HEK293 (cell line): ENCODE results near the gene DDR2.

Source experiments
- CTCF ChIP-seq: fragments of 450-650 bp; formaldehyde crosslinking; IDR thresholded peaks from 2 replicates; pipeline ENCODE4 v1.5.1; 2016; ENCODE audit warnings: missing biosample characterization, missing genetic modification characterization
- RBAK ChIP-seq: fragments of 450-650 bp; formaldehyde crosslinking; IDR thresholded peaks from 2 replicates; pipeline ENCODE4 v1.5.1; 2016; ENCODE audit warnings: missing biosample characterization, missing genetic modification characterization
- SALL2 ChIP-seq: fragments of 450-650 bp; formaldehyde crosslinking; IDR thresholded peaks from 2 replicates; pipeline ENCODE4 v1.5.0; 2017; ENCODE audit warnings: missing biosample characterization, mild to moderate bottlenecking, missing genetic modification characterization, borderline replicate concordance
- YY1 ChIP-seq: fragments of 450-650 bp; formaldehyde crosslinking; IDR thresholded peaks from 2 replicates; pipeline ENCODE4 v1.5.1; 2018; ENCODE audit warnings: missing biosample characterization, missing genetic modification characterization
- ZBTB20 ChIP-seq: fragments of 450-650 bp; formaldehyde crosslinking; IDR thresholded peaks from 2 replicates; pipeline ENCODE4 v1.5.1; 2016; ENCODE audit warnings: missing biosample characterization, missing genetic modification characterization
- ZIC2 ChIP-seq: fragments of 450-650 bp; formaldehyde crosslinking; IDR thresholded peaks from 2 replicates; pipeline ENCODE4 v1.5.1; 2016; ENCODE audit warnings: missing biosample characterization, missing genetic modification characterization
- ZNF133 ChIP-seq: fragments of 450-650 bp; formaldehyde crosslinking; IDR thresholded peaks from 2 replicates; pipeline ENCODE4 v1.5.1; 2016; ENCODE audit warnings: missing biosample characterization, missing genetic modification characterization
- ZNF292 ChIP-seq: fragments of 450-650 bp; formaldehyde crosslinking; IDR thresholded peaks from 2 replicates; pipeline ENCODE4 v1.5.1; 2016; ENCODE audit warnings: low read depth, missing biosample characterization, missing genetic modification characterization, borderline replicate concordance
- ZNF404 ChIP-seq: fragments of 450-650 bp; formaldehyde crosslinking; IDR thresholded peaks from 2 replicates; pipeline ENCODE4 v1.5.1; 2017; ENCODE audit warnings: missing biosample characterization, missing genetic modification characterization
- ZNF423 ChIP-seq: fragments of 450-650 bp; formaldehyde crosslinking; IDR thresholded peaks from 2 replicates; pipeline ENCODE4 v1.5.1; 2016; ENCODE audit warnings: missing biosample characterization, missing genetic modification characterization
- ZNF621 ChIP-seq: fragments of 450-650 bp; formaldehyde crosslinking; IDR thresholded peaks from 2 replicates; pipeline ENCODE4 v1.5.1; 2017; ENCODE audit warnings: missing biosample characterization, missing genetic modification characterization
- ZNF624 ChIP-seq: fragments of 450-650 bp; formaldehyde crosslinking; IDR thresholded peaks from 2 replicates; pipeline ENCODE4 v1.5.1; 2017; ENCODE audit warnings: missing biosample characterization, missing genetic modification characterization
- ZSCAN18 ChIP-seq: fragments of 450-650 bp; formaldehyde crosslinking; IDR thresholded peaks from 2 replicates; pipeline ENCODE4 v1.5.1; 2016; ENCODE audit warnings: missing biosample characterization, missing genetic modification characterization
- ZSCAN23 ChIP-seq: fragments of 450-650 bp; formaldehyde crosslinking; IDR thresholded peaks from 2 replicates; pipeline ENCODE4 v1.5.1; 2016; ENCODE audit warnings: missing biosample characterization, missing genetic modification characterization

- TF ChIP-seq YY1 (tag by site-specific recombination) (no peak), CTCF (tag by site-specific recombination) (no peak), RBAK (tag by site-specific recombination) (no peak), ZNF423 (tag by site-specific recombination) (no peak), ZNF621 (no peak), ZSCAN18 (tag by site-specific recombination) (no peak), ZIC2 (tag by site-specific recombination) (no peak), ZBTB20 (tag by site-specific recombination) (no peak), ZNF133 (tag by site-specific recombination) (no peak), ZSCAN23 (no peak), SALL2 (no peak), ZNF624 (tag by site-specific recombination) (no peak), ZNF404 (no peak), ZNF292 (tag by site-specific recombination) (no peak)
These were observed 38.8 kb downstream of the DDR2 start for GRCh38 chr1:162670928-162671663.
